PC-3 (cell line): ENCODE measurements around the gene RNASET2. TPM values are rescaled to one million over a fixed set of nuclear protein-coding genes. Genes with fewer than 3 reads are reported as not detected.
"Not testable (repeated sequence)": the region's sequence is repeated elsewhere in the genome, so short reads cannot be mapped to it uniquely, and the experiment has no call there.

ENCODE experiments used
- ATAC-seq: fragments of 200-7000 bp; cut with Tn5 transposase; 2 replicates; pipeline ENCODE4 v1.9.1; 2020; ENCODE audit warnings: mild to moderate bottlenecking, moderate library complexity
- BruUV-seq: library from RNA; stranded (reverse); fragments of 400-500 nt; replicated peaks from 2 replicates; lab custom pipeline; 2021; lab: Mats Ljungman, UMichigan
- CTCF ChIA-PET: fragments of 300-600 bp; sonication (Branson Sonifier 250); formaldehyde crosslinking; loops from one replicate; lab custom pipeline; 2022; ENCODE audit warnings: antibody characterized with exemption; lab: Charles Lee
- POLR2A ChIA-PET: fragments of 300-600 bp; sonication (Branson Sonifier 250); formaldehyde crosslinking; loops from one replicate; lab custom pipeline; 2022; ENCODE audit warnings: antibody characterized with exemption; ENCODE audit not compliant: unreplicated experiment; lab: Charles Lee
- DNase-seq: peaks from one replicate; pipeline ENCODE4 v3.0.0-alpha.2; 2015
- H2AFZ ChIP-seq: fragments of 300-600 bp; sonication (generic); 2 replicates; pipeline ENCODE4 v1.6.0; 2016; ENCODE audit warnings: antibody characterized with exemption, low read length
- H3F3A ChIP-seq: fragments of 300-600 bp; sonication (generic); one replicate; pipeline ENCODE4 v1.6.0; 2017; ENCODE audit warnings: antibody characterized with exemption, low read length, control low read depth, mild to moderate bottlenecking; ENCODE audit not compliant: unreplicated experiment
- H3K27ac ChIP-seq: fragments of 300-600 bp; sonication (generic); 2 replicates; pipeline ENCODE4 v1.5.1; 2016; ENCODE audit warnings: mild to moderate bottlenecking, low read length
- H3K27me3 ChIP-seq: fragments of 300-600 bp; sonication (generic); 2 replicates; pipeline ENCODE4 v1.6.1; 2016; ENCODE audit warnings: low read length, mixed read lengths
- H3K36me3 ChIP-seq: fragments of 300-600 bp; sonication (generic); 2 replicates; pipeline ENCODE4 v1.6.1; 2016; ENCODE audit warnings: low read depth, mixed run types, low read length, mixed read lengths
- H3K4me1 ChIP-seq: fragments of 300-600 bp; sonication (generic); 2 replicates; pipeline ENCODE4 v1.5.1; 2016; ENCODE audit warnings: low read length; ENCODE audit not compliant: insufficient read depth
- H3K4me2 ChIP-seq: fragments of 300-600 bp; sonication (generic); 2 replicates; pipeline ENCODE4 v1.6.0; 2016; ENCODE audit warnings: low read length
- H3K4me3 ChIP-seq: fragments of 300-600 bp; sonication (generic); 2 replicates; pipeline ENCODE4 v1.5.1; 2016; ENCODE audit warnings: mild to moderate bottlenecking, low read length, mixed read lengths
- H3K79me2 ChIP-seq: fragments of 300-600 bp; sonication (generic); 2 replicates; pipeline ENCODE4 v1.6.1; 2017; ENCODE audit warnings: low read length, mixed read lengths
- H3K9ac ChIP-seq: fragments of 300-600 bp; sonication (generic); 2 replicates; pipeline ENCODE4 v1.6.0; 2016; ENCODE audit warnings: mild to moderate bottlenecking, low read length
- H3K9me2 ChIP-seq: fragments of 300-600 bp; sonication (generic); replicated peaks from 2 replicates; pipeline ENCODE4 v1.6.1; 2016; ENCODE audit warnings: mixed run types, low read length, mixed read lengths
- H3K9me3 ChIP-seq: fragments of 300-600 bp; sonication (generic); 2 replicates; pipeline ENCODE4 v1.6.1; 2016; ENCODE audit warnings: low read length, mixed read lengths
- H4K20me1 ChIP-seq: fragments of 300-600 bp; sonication (generic); 2 replicates; pipeline ENCODE4 v1.6.1; 2016; ENCODE audit warnings: low read length, mixed read lengths
- CTCF ChIP-seq: fragments of 300-600 bp; sonication (generic); conservative IDR thresholded peaks from 2 replicates; pipeline ENCODE4 v1.5.1; 2017; ENCODE audit warnings: antibody characterized with exemption, low read depth, mild to moderate bottlenecking, low read length
- EZH2 ChIP-seq: fragments of 300-600 bp; sonication (generic); IDR thresholded peaks from one replicate; pipeline ENCODE4 v1.6.1; 2017; ENCODE audit warnings: antibody characterized with exemption, mild to moderate bottlenecking, low read length; ENCODE audit not compliant: unreplicated experiment
- EZH2phosphoT487 ChIP-seq: fragments of 300-600 bp; sonication (generic); IDR thresholded peaks from 2 replicates; pipeline ENCODE4 v1.6.1; 2018; ENCODE audit warnings: mild to moderate bottlenecking, antibody characterized with exemption, low read length, borderline replicate concordance
- intact Hi-C: fragments of 100-400 bp; cut with micrococcal nuclease; formaldehyde crosslinking; loops from 2 replicates; pipeline ENCODE4 v1.9.0; 2023
- total RNA-seq: library from RNA; depleted of rRNA; stranded (reverse); fragments of >200 nt; gene quantifications from 2 replicates; pipeline ENCODE4 v1.2.3, GENCODE V29; 2014

The RNASET2 gene
- total RNA-seq, 1 experiment from 2014 or later = 51.8 TPM

DNA sequence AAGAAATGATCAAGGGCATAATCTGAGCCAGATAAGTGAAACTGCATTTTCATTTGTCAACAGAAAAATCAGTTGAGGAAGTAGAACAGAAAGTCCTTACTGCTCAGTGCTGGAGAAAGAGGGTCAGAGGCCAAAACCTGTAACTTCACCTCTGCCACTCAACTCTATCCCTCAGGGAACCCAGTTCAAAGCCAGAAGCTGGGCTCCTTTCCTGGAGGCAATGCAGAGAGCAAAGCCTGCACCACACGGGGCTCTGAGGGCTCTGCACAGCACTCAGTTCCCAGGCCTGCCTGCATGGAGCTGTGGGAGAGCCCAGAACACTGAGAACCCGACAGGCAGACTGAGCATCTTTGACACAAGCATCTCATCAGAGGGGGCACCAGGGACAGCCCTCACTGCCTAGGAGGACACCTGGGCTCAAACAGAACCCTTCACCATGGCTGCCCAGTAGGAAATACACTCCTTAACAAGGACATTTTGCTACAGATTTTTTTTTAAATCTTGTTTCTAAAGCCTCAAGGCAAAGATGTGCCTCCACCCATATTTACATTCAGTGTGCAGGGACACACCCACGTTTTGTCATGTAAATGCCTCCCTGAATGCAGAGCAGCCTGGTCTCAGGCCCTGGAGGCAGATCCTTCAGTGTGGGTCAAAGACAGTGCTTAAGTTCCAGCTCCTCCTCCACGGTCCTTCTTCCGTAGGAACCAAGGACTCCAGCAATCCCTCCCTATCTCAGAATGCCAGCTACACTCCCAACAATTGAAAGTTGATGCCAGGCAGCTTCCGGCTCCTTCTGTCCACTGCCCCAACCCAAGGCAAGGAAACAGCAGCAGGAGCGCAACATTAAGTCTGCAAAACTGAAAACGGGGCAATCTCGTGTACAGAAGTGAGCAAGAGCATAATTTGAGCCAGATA lies 6.6 kb downstream of the RNASET2 start:
- no peaks in the 10 kb centered on the region for H3K27me3 ChIP-seq
- H3K79me2 ChIP-seq = no peaks in the 10 kb centered on the region
- H3K9ac ChIP-seq = no peak overlapping the region
- H3K9me2 ChIP-seq = no peaks in the 10 kb centered on the region
- H3K4me1 ChIP-seq = peaks cover 10% of the 10 kb centered on the region
- H2AFZ ChIP-seq = no peak overlapping the region
- H3K9me3 ChIP-seq = no peaks in the 10 kb centered on the region
- H3K4me3 ChIP-seq = no peak overlapping the region
- H3K36me3 ChIP-seq = no peaks in the 10 kb centered on the region
- no TSS peak for BruUV-seq
- intact Hi-C loops = loop anchor here (2.0 to 10.0 kb wide), 2 partner anchors 39 to 325 kb away; partner anchors contain the start of gene RPS6KA2
- H3K4me2 ChIP-seq = peak overlapping the region; percentile 41; the same call in 1 of the 2 replicates
- DNase-seq (peak; percentile 26), ATAC-seq (peak; percentile 64)
- ChIA-PET POLR2A (no interaction called here), CTCF (no interaction called here)
- no peak overlapping the region for H3K27ac ChIP-seq
- H3F3A ChIP-seq = no peaks in the 10 kb centered on the region
- no peaks in the 10 kb centered on the region for H4K20me1 ChIP-seq
- TF ChIP-seq EZH2 (no peak), EZH2phosphoT487 (no peak)

DNA sequence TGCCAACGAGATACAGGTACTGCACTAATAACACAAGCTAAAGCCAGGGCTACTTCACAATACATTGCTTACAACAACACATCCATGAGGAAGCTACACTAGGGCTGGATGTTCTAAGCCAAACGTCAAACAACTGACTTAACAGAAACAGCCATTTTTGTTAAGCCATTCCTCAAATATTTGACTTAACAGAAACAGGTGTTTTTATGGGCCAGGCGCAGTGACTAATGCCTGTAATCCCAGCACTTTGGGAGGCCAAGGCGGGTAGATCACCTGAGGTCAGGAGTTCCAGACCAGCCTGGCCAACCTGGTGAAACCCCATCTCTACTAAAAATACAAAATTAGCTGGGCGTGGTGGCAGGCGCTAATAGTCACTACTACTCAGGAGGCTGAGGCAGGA lies 7.6 kb downstream of the RNASET2 start:
- H3K4me2 ChIP-seq, H2AFZ ChIP-seq, intact Hi-C loops, H3F3A ChIP-seq, H3K9ac ChIP-seq, POLR2A ChIA-PET, ATAC-seq, BruUV-seq, H3K27ac ChIP-seq, H3K9me3 ChIP-seq, H3K4me3 ChIP-seq, CTCF ChIA-PET, H3K9me2 ChIP-seq, H4K20me1 ChIP-seq, H3K36me3 ChIP-seq, H3K27me3 ChIP-seq, H3K79me2 ChIP-seq: not testable (repeated sequence)
- H3K4me1 ChIP-seq = peaks cover 10% of the 10 kb centered on the region
- peak; percentile 41 for DNase-seq

GRCh38 chr6:166947251-166947650 lies 9.1 kb downstream of the RNASET2 start:
- Histone ChIP-seq H4K20me1 (no peaks in the 10 kb centered on the region), H3K4me3 (no peak overlapping the region), H3K27ac (no peak overlapping the region), H3K27me3 (no peaks in the 10 kb centered on the region), H2AFZ (no peak overlapping the region), H3K36me3 (no peaks in the 10 kb centered on the region), H3K79me2 (no peaks in the 10 kb centered on the region), H3K9me2 (no peaks in the 10 kb centered on the region), H3K9me3 (no peaks in the 10 kb centered on the region), H3K4me2 (no peak overlapping the region), H3K9ac (no peak overlapping the region), H3F3A (no peaks in the 10 kb centered on the region), H3K4me1 (peaks cover 10% of the 10 kb centered on the region)
- TF ChIP-seq EZH2phosphoT487 (no peak), EZH2 (no peak), CTCF (no peak)
- ATAC-seq (no peak), DNase-seq (no peak)
- no TSS peak for BruUV-seq
- intact Hi-C loops = no loop called here
- POLR2A ChIA-PET = no interaction called here
- CTCF ChIA-PET = no interaction called here
